GM12878 (cell line): ENCODE results near the gene IRGQ. TPM values are rescaled to one million over a fixed set of nuclear protein-coding genes. Genes with fewer than 3 reads are reported as not detected.

Experiments used
- ATAC-seq: fragments of 200-7000 bp; cut with Tn5 transposase; 3 replicates; pipeline ENCODE4 v1.9.1; 2020; ENCODE audit warnings: mild to moderate bottlenecking, moderate library complexity
- BruUV-seq: library from RNA; stranded (reverse); fragments of 400-500 nt; replicated peaks from 2 replicates; lab custom pipeline; 2021; lab: Mats Ljungman, UMichigan
- CTCF ChIA-PET: fragments of 300-600 bp; sonication (Branson Sonifier 250); formaldehyde crosslinking; extraction: SDS; loops from one replicate; lab custom pipeline; 2021; ENCODE audit warnings: inconsistent platforms; lab: Yijun Ruan, JAX
- POLR2A ChIA-PET: fragments of 350-600 bp; formaldehyde crosslinking; extraction: SDS; loops from one replicate; lab custom pipeline; 2021; ENCODE audit warnings: inconsistent platforms; lab: Charles Lee
- RAD21 ChIA-PET: fragments of 300-600 bp; sonication (Branson Sonifier 250); formaldehyde crosslinking; loops from one replicate; lab custom pipeline; 2023; ENCODE audit warnings: antibody characterized with exemption; ENCODE audit not compliant: unreplicated experiment; lab: Charles Lee
- SMC1A ChIA-PET: fragments of 300-600 bp; sonication (Branson Sonifier 250); formaldehyde crosslinking; loops from one replicate; lab custom pipeline; 2023; ENCODE audit not compliant: unreplicated experiment, uncharacterized antibody; lab: Charles Lee
- DNase-seq: peaks from one replicate; pipeline ENCODE4 v3.0.0-alpha.2; 2011; ENCODE audit warnings: low read depth, low spot score
- FAIRE-seq: peaks from 3 replicates; lab custom pipeline; 2011; peaks lifted over from hg19 to GRCh38; lab: Jason Lieb, UNC
- H2AFZ ChIP-seq: 2 replicates; pipeline ENCODE4 v1.6.0; 2011; ENCODE audit warnings: low read depth, low read length, control low read depth; ENCODE audit not compliant: control insufficient read depth
- H3K27ac ChIP-seq: 2 replicates; pipeline ENCODE4 v1.5.1; 2011; ENCODE audit warnings: control low read depth; ENCODE audit not compliant: control insufficient read depth, insufficient read depth
- H3K27me3 ChIP-seq, 2 experiments: replicated peaks in 1 of 2; 2 replicates each; pipeline versions ENCODE4 v1.6.0 to v1.6.1; 2011; ENCODE audit warnings: low read length in 1 of 2; ENCODE audit not compliant: control insufficient read depth in 2 of 2, insufficient read depth in 2 of 2
- H3K36me3 ChIP-seq, 2 experiments: 2 replicates each; pipeline ENCODE4 v1.5.1; 2011; ENCODE audit warnings: low read length in 1 of 2; ENCODE audit not compliant: control insufficient read depth in 2 of 2, insufficient read depth in 2 of 2
- H3K4me1 ChIP-seq: 2 replicates; pipeline ENCODE4 v1.6.1; 2011; ENCODE audit warnings: mild to moderate bottlenecking, low read length, moderate library complexity, mixed read lengths; ENCODE audit not compliant: control insufficient read depth, insufficient read depth
- H3K4me2 ChIP-seq: 2 replicates; pipeline ENCODE4 v1.6.0; 2011; ENCODE audit warnings: control low read depth; ENCODE audit not compliant: control insufficient read depth, insufficient read depth
- H3K4me3 ChIP-seq: fragments of 200-600 bp; sonication (generic); 2 replicates; pipeline ENCODE4 v1.5.1; 2016
- H3K79me2 ChIP-seq: 2 replicates; pipeline ENCODE4 v1.6.0; 2011; ENCODE audit warnings: low read length; ENCODE audit not compliant: control insufficient read depth, insufficient read depth
- H3K9ac ChIP-seq: 2 replicates; pipeline ENCODE4 v1.8.0; 2011; ENCODE audit warnings: low read length, control low read depth, mixed read lengths; ENCODE audit not compliant: control insufficient read depth, insufficient read depth
- H3K9me3 ChIP-seq: replicated peaks from 3 replicates; pipeline ENCODE4 v1.5.1; 2011; ENCODE audit warnings: mild to moderate bottlenecking, low read length; ENCODE audit not compliant: control insufficient read depth, insufficient read depth
- H4K20me1 ChIP-seq: 2 replicates; pipeline ENCODE4 v1.6.0; 2011; ENCODE audit not compliant: control insufficient read depth, insufficient read depth
- ATF2 ChIP-seq: IDR thresholded peaks from 2 replicates; pipeline ENCODE4 v1.6.1; 2012; ENCODE audit warnings: low read length, inconsistent platforms
- NR2C1 ChIP-seq: fragments of 450-650 bp; IDR thresholded peaks from 2 replicates; pipeline ENCODE4 v1.6.1; 2017; ENCODE audit warnings: antibody characterized with exemption, mild to moderate bottlenecking, moderate library complexity
- SREBF2 ChIP-seq: IDR thresholded peaks from 2 replicates; pipeline ENCODE4 v1.6.1; 2012; ENCODE audit warnings: mild to moderate bottlenecking, low read length
- STAT1 ChIP-seq: fragments of 450-650 bp; conservative IDR thresholded peaks from 2 replicates; pipeline ENCODE4 v1.6.1; 2014; ENCODE audit warnings: antibody characterized with exemption, mild to moderate bottlenecking
- USF2 ChIP-seq: IDR thresholded peaks from 2 replicates; pipeline ENCODE4 v1.6.1; 2011; ENCODE audit warnings: low read depth, low read length, improper control_type of control experiment, borderline replicate concordance
- ZNF592 ChIP-seq: fragments of 450-650 bp; IDR thresholded peaks from 2 replicates; pipeline ENCODE4 v1.6.1; 2017; ENCODE audit warnings: mild to moderate bottlenecking, moderate library complexity
- WGBS: methylation state at CpG from one replicate; pipeline ENCODE4 v1.1.6; 2016; ENCODE audit warnings: low lambda C conversion rate; ENCODE audit not compliant: insufficient replicate concordance, insufficient coverage; ENCODE audit errors: missing lambda C conversion rate; 5-methylcytosine and 5-hydroxymethylcytosine counted together
- in situ Hi-C: fragments of 300-500 bp; cut with MboI; formaldehyde crosslinking; loops from 9 replicates; pipeline ENCODE4 v1.14.3; 2018; ENCODE audit warnings: mixed read lengths
- intact Hi-C: fragments of 100-400 bp; cut with micrococcal nuclease; formaldehyde crosslinking; loops from one replicate; pipeline ENCODE4 v1.14.2; 2022; ENCODE audit not compliant: unreplicated experiment
- polyA plus RNA-seq, 11 experiments: library from polyadenylated mRNA; depleted of rRNA in 4 of 11; unstranded in 6 of 11; stranded (reverse) in 5 of 11; fragments of >200 nt; fragmentation: Nextera tagmentation in 4 of 11; fragmentation: Illumina TruSeq in 1 of 11; extraction: Ambion mirVana in 4 of 11; extraction: Trizol in 1 of 11; gene quantifications; 1 replicate in 1 of 11; 2 replicates in 10 of 11; pipeline versions ENCODE4 v1.2.1 to v1.2.3, GENCODE V29; 2011 to 2016; ENCODE audit warnings: inconsistent platforms in 2 of 11, missing spikeins in 2 of 11, low read depth in 1 of 11
- total RNA-seq, 4 experiments: library from RNA; depleted of rRNA in 3 of 4; stranded (reverse); fragments of >200 nt in 3 of 4; fragmentation: Illumina TruSeq in 1 of 4; extraction: Trizol in 1 of 4; gene quantifications; 2 replicates each; pipeline versions ENCODE4 v1.2.1 to v1.2.3, GENCODE V29; 2013 to 2021

IRGQ gene
- total and polyA plus RNA-seq, 10 of the 15 experiments (the other 5 are each of a cell fraction or from before 2014, with no cell fraction given), result 3.3 to 20.8 (median 9.0) TPM

- no peak for FAIRE-seq
- no peak overlapping the region for H3K4me2 ChIP-seq
- RAD21 ChIA-PET, result no interaction called here
- CTCF ChIA-PET, result interaction anchor here (0.9 kb wide), 1 partner anchor 9 kb away, joined by 4 read pairs; the partner anchor contains the start of gene ZNF575
- DNase-seq, result no peak
- peaks cover 8 to 13% of the 10 kb centered on the region in 2 experiments for H3K36me3 ChIP-seq
- in situ Hi-C loops, result no loop called here
- H3K27me3 ChIP-seq, result no peaks in the 10 kb centered on the region
- H4K20me1 ChIP-seq, result no peaks in the 10 kb centered on the region
- no peaks in the 10 kb centered on the region; the same call in 2 of the 3 replicates for H3K9me3 ChIP-seq
- BruUV-seq, result no TSS peak
- POLR2A ChIA-PET, result interaction anchor here (0.5 kb wide), 1 partner anchor 120 kb away, joined by 3 read pairs; no protein-coding TSS in a partner anchor
- SMC1A ChIA-PET, result no interaction called here
- no peaks in the 10 kb centered on the region for H3K4me1 ChIP-seq
- TF ChIP-seq ATF2, result no peak
- no peak for TF ChIP-seq STAT1
- TF ChIP-seq SREBF2, result no peak
- no peak for TF ChIP-seq ZNF592
- no peak for TF ChIP-seq NR2C1
- TF ChIP-seq USF2, result no peak
- H3K9ac ChIP-seq, result no peak overlapping the region
- H3K4me3 ChIP-seq, result no peak overlapping the region
- H3K79me2 ChIP-seq, result no peaks in the 10 kb centered on the region
- H2AFZ ChIP-seq, result no peak overlapping the region
- 94% methylated on average over 5 of the region's 5 CpGs for WGBS
- no peak overlapping the region for H3K27ac ChIP-seq
- intact Hi-C loops, result no loop called here
- no peak for ATAC-seq
These were observed 53.8 kb downstream of the IRGQ start for GRCh38 chr19:43541920-43542650.
